GM18907 (cell line): ENCODE data around the gene CELSR2.

Experiments used
- ATAC-seq: cut with Tn5 transposase; IDR thresholded peaks from one replicate; pipeline ENCODE4 v1.9.1; 2021; ENCODE audit warnings: mild to moderate bottlenecking, moderate library complexity; ENCODE audit not compliant: unreplicated experiment

The CELSR2 gene

GRCh38 chr1:109262231-109263055, 13.1 kb downstream of the CELSR2 start:
- ATAC-seq, result no peak

- ATAC-seq, result no peak
Observed at GRCh38 chr1:109263234-109263596, 13.9 kb downstream of the CELSR2 start.

- ATAC-seq, result peak; percentile 75
Observed at GRCh38 chr1:109263597-109264378, 14.4 kb downstream of the CELSR2 start.

- ATAC-seq, result no peak
Observed at GRCh38 chr1:109264379-109264755, 15.0 kb downstream of the CELSR2 start.

GRCh38 chr1:109265016-109265415, 15.7 kb downstream of the CELSR2 start:
- ATAC-seq, result no peak

- no peak for ATAC-seq
Observed at GRCh38 chr1:109265741-109266330, 16.5 kb downstream of the CELSR2 start.

- ATAC-seq, result no peak
Observed at GRCh38 chr1:109266965-109267364, 17.6 kb downstream of the CELSR2 start.

GRCh38 chr1:109267743-109268300, 18.5 kb downstream of the CELSR2 start:
- no peak for ATAC-seq

GRCh38 chr1:109268431-109269211, 19.3 kb downstream of the CELSR2 start:
- ATAC-seq, result no peak

- ATAC-seq, result no peak
Observed at GRCh38 chr1:109269212-109269980, 20.1 kb downstream of the CELSR2 start.

GRCh38 chr1:109269981-109270622, 20.8 kb downstream of the CELSR2 start:
- no peak for ATAC-seq

- ATAC-seq, result no peak
Observed at GRCh38 chr1:109270623-109271317, 21.4 kb downstream of the CELSR2 start.

GRCh38 chr1:109271458-109271857, 22.1 kb downstream of the CELSR2 start:
- ATAC-seq, result no peak

- no peak for ATAC-seq
Observed at GRCh38 chr1:109272021-109272799, 22.9 kb downstream of the CELSR2 start.

GRCh38 chr1:109272831-109273547, 23.6 kb downstream of the CELSR2 start:
- no peak for ATAC-seq

GRCh38 chr1:109273570-109274288, 24.4 kb downstream of the CELSR2 start:
- no peak for ATAC-seq
